ENCODE results near the gene UBE2I.
"Not testable (repeated sequence)": the region's sequence is repeated elsewhere in the genome, so short reads cannot be mapped to it uniquely, and the experiment has no call there.

Gene UBE2I

GRCh38 chr16:1293921-1294656, 15.3 kb upstream of the UBE2I start:
- no peak for DNase-seq

- DNase-seq, result no peak
Observed at GRCh38 chr16:1295465-1295864, 14.0 kb upstream of the UBE2I start.

- DNase-seq, result not testable (repeated sequence)
Observed at GRCh38 chr16:1296688-1297017, 12.8 kb upstream of the UBE2I start.

- DNase-seq, result no peak
Observed at GRCh38 chr16:1297018-1297696, 12.3 kb upstream of the UBE2I start.

GRCh38 chr16:1298406-1298805, 11.0 kb upstream of the UBE2I start:
- DNase-seq, result no peak

- DNase-seq, result no peak
Observed at GRCh38 chr16:1299012-1299867, 10.2 kb upstream of the UBE2I start.

- DNase-seq, result no peak
Observed at GRCh38 chr16:1299868-1300203, 9.6 kb upstream of the UBE2I start.

GRCh38 chr16:1300664-1301476, 8.6 kb upstream of the UBE2I start:
- DNase-seq, result peak; percentile 36 to 70 (median 49)

- DNase-seq, result no peak
Observed at GRCh38 chr16:1301562-1301961, 7.9 kb upstream of the UBE2I start.

GRCh38 chr16:1305823-1306222, 3.6 kb upstream of the UBE2I start:
- no peak for DNase-seq

GRCh38 chr16:1306334-1306733, 3.1 kb upstream of the UBE2I start:
- DNase-seq, result no peak

GRCh38 chr16:1308036-1308976, 1.1 kb upstream of the UBE2I start:
- DNase-seq, result no peak

- peak in 2 of 4 experiments; percentile 34 to 51 for DNase-seq
Observed at GRCh38 chr16:1309888-1310831, 724 bp downstream of the UBE2I start.

GRCh38 chr16:1310832-1311200, 1.4 kb downstream of the UBE2I start:
- DNase-seq, result peak in 1 of 4 experiments; percentile 17

GRCh38 chr16:1311212-1311737, 1.8 kb downstream of the UBE2I start:
- DNase-seq, result no peak

GRCh38 chr16:1311738-1312466, 2.5 kb downstream of the UBE2I start:
- DNase-seq, result no peak

GRCh38 chr16:1312467-1312816, 3.0 kb downstream of the UBE2I start:
- DNase-seq, result no peak

- DNase-seq, result no peak
Observed at GRCh38 chr16:1312903-1313302, 3.5 kb downstream of the UBE2I start.

- no peak for DNase-seq
Observed at GRCh38 chr16:1313721-1314369, 4.4 kb downstream of the UBE2I start.
